HepG2 (cell line): Measurements from ENCODE around the gene TMEM125. TPM values are rescaled to one million over a fixed set of nuclear protein-coding genes. Genes with fewer than 3 reads are reported as not detected.

Experiments
- ATAC-seq: fragments of 200-7000 bp; cut with Tn5 transposase; 3 replicates; pipeline ENCODE4 v1.9.1; 2020; ENCODE audit warnings: mild to moderate bottlenecking, moderate library complexity
- BruUV-seq: library from RNA; stranded (reverse); fragments of 400-500 nt; replicated peaks from 2 replicates; lab custom pipeline; 2021; lab: Mats Ljungman, UMichigan
- CTCF ChIA-PET: fragments of 300-600 bp; formaldehyde crosslinking; extraction: SDS; loops from one replicate; lab custom pipeline; 2021; ENCODE audit warnings: low total read pairs, inconsistent platforms, low intra/inter-chr PET ratio; lab: Yijun Ruan, JAX
- POLR2A ChIA-PET: fragments of 350-600 bp; sonication (Branson Sonifier 250); formaldehyde crosslinking; loops from one replicate; lab custom pipeline; 2020; ENCODE audit warnings: antibody characterized with exemption, inconsistent platforms; lab: Yijun Ruan, JAX
- DNase-seq: peaks from one replicate; pipeline ENCODE4 v3.0.0-alpha.2; 2015; ENCODE audit warnings: low spot score
- FAIRE-seq: peaks from 3 replicates; lab custom pipeline; 2011; peaks lifted over from hg19 to GRCh38; lab: Jason Lieb, UNC
- H2AFZ ChIP-seq: one replicate; pipeline ENCODE4 v1.6.1; 2011; ENCODE audit warnings: low read length, inconsistent platforms
- H3K27ac ChIP-seq: fragments of 300-600 bp; 3 replicates; pipeline ENCODE4 v1.8.0; 2011; ENCODE audit warnings: mixed run types, mild to moderate bottlenecking, mixed read lengths, low read length, inconsistent platforms; ENCODE audit not compliant: insufficient read depth; ENCODE audit errors: extremely low read length
- H3K27me3 ChIP-seq, 2 experiments: fragments of 200-600 bp in 1 of 2; 2 replicates in 1 of 2; 3 replicates in 1 of 2; pipeline versions ENCODE4 v1.6.0 to v1.8.0; 2011; ENCODE audit warnings: low read length in 2 of 2, mild to moderate bottlenecking in 2 of 2, moderate library complexity in 2 of 2, inconsistent platforms in 1 of 2; ENCODE audit not compliant: insufficient read depth in 2 of 2, control insufficient read depth in 1 of 2
- H3K36me3 ChIP-seq, 2 experiments: fragments of 200-600 bp in 1 of 2; replicated peaks in 1 of 2; 2 replicates in 1 of 2; 3 replicates in 1 of 2; pipeline versions ENCODE4 v1.5.1 to v1.8.0; 2011; ENCODE audit warnings: low read length in 2 of 2, inconsistent platforms in 1 of 2; ENCODE audit not compliant: insufficient read depth in 2 of 2, control insufficient read depth in 1 of 2
- H3K4me1 ChIP-seq: 2 replicates; pipeline ENCODE4 v1.5.1; 2012; ENCODE audit warnings: low read length, inconsistent platforms; ENCODE audit not compliant: insufficient read depth
- H3K4me2 ChIP-seq: 2 replicates; pipeline ENCODE4 v1.6.0; 2011; ENCODE audit warnings: low read depth, low read length, inconsistent platforms
- H3K4me3 ChIP-seq, 3 experiments: fragments of 200-600 bp in 1 of 3; sonication (generic), shearing (Covaris generic) in 1 of 3; replicated peaks in 1 of 3; 2 replicates each; pipeline ENCODE4 v1.5.1; 2011 to 2016; ENCODE audit warnings: low read length in 3 of 3, inconsistent platforms in 2 of 3, low read depth in 2 of 3, mild to moderate bottlenecking in 2 of 3, control low read depth in 1 of 3, mixed read lengths in 1 of 3; ENCODE audit not compliant: insufficient read depth in 1 of 3
- H3K79me2 ChIP-seq: one replicate; pipeline ENCODE4 v1.6.1; 2011; ENCODE audit warnings: low read length, inconsistent platforms; ENCODE audit not compliant: insufficient read depth
- H3K9ac ChIP-seq: 2 replicates; pipeline ENCODE4 v1.6.0; 2011; ENCODE audit warnings: mild to moderate bottlenecking, low read depth, low read length, inconsistent platforms; ENCODE audit not compliant: insufficient read depth
- H3K9me3 ChIP-seq: 2 replicates; pipeline ENCODE4 v1.5.1; 2012; ENCODE audit warnings: mild to moderate bottlenecking, low read length
- H4K20me1 ChIP-seq: 2 replicates; pipeline ENCODE4 v1.6.0; 2011; ENCODE audit warnings: inconsistent platforms, mild to moderate bottlenecking, low read length, moderate library complexity; ENCODE audit not compliant: insufficient read depth
- KLF12 ChIP-seq: sonication (generic); formaldehyde crosslinking; IDR thresholded peaks from 2 replicates; pipeline ENCODE4 v1.4.0; 2020; ENCODE audit warnings: missing genetic modification reagents, borderline replicate concordance
- TEAD2 ChIP-seq: sonication (generic); formaldehyde crosslinking; IDR thresholded peaks from 2 replicates; pipeline ENCODE4 v1.9.0; 2021; ENCODE audit warnings: missing genetic modification reagents
- ZNF761 ChIP-seq: sonication (generic); formaldehyde crosslinking; conservative IDR thresholded peaks from 2 replicates; pipeline ENCODE4 v1.4.0; 2020; ENCODE audit warnings: mild to moderate bottlenecking, missing genetic modification reagents
- WGBS: methylation state at CpG from one replicate; pipeline ENCODE4 v1.1.6; 2017; ENCODE audit warnings: low lambda C conversion rate; 5-methylcytosine and 5-hydroxymethylcytosine counted together
- in situ Hi-C: cut with HindIII; loops from 2 replicates; pipeline ENCODE4 v1.10.0; 2017; ENCODE audit warnings: low pct_unique_long_range_greater_than_20kb; ENCODE audit not compliant: extremely low pct_ligation_motif_present
- intact Hi-C: fragments of 100-400 bp; cut with micrococcal nuclease; formaldehyde crosslinking; loops from one replicate; pipeline ENCODE4 v1.10.0; 2022; ENCODE audit not compliant: unreplicated experiment
- polyA plus RNA-seq, 8 experiments: library from polyadenylated mRNA; depleted of rRNA in 3 of 8; stranded (reverse) in 7 of 8; unstranded in 1 of 8; fragments of >200 nt; fragmentation: Illumina TruSeq in 4 of 8; extraction: Trizol in 4 of 8; gene quantifications; 2 replicates each; pipeline versions ENCODE4 v1.2.1 to v1.2.3, GENCODE V29; 2011 to 2016; ENCODE audit warnings: low read depth in 4 of 8, missing spikeins in 1 of 8, mixed read lengths in 1 of 8; ENCODE audit not compliant: insufficient read depth in 1 of 8
- total RNA-seq, 5 experiments: library from RNA; depleted of rRNA; stranded (reverse); fragments of >200 nt; fragmentation: Illumina TruSeq; extraction: Trizol; gene quantifications; 2 replicates each; pipeline ENCODE4 v1.2.3, GENCODE V29; 2016; ENCODE audit warnings: low read depth in 1 of 5
- TF ChIP-seq, protein P1 (sequence below): sonication (generic); formaldehyde crosslinking; IDR thresholded peaks from 2 replicates; pipeline ENCODE4 v1.8.1; 2022; ENCODE audit warnings: low read depth, mild to moderate bottlenecking, missing genetic modification reagents
- TF ChIP-seq, protein P2 (sequence below): sonication (generic); formaldehyde crosslinking; IDR thresholded peaks from 2 replicates; pipeline ENCODE4 v1.4.0; 2020; ENCODE audit warnings: missing genetic modification reagents

The TMEM125 gene
- total and polyA plus RNA-seq, 2 of the 13 experiments (the other 11 are each of a cell fraction or from before 2014, with no cell fraction given) = 0.03 TPM; not detected in 1

DNA sequence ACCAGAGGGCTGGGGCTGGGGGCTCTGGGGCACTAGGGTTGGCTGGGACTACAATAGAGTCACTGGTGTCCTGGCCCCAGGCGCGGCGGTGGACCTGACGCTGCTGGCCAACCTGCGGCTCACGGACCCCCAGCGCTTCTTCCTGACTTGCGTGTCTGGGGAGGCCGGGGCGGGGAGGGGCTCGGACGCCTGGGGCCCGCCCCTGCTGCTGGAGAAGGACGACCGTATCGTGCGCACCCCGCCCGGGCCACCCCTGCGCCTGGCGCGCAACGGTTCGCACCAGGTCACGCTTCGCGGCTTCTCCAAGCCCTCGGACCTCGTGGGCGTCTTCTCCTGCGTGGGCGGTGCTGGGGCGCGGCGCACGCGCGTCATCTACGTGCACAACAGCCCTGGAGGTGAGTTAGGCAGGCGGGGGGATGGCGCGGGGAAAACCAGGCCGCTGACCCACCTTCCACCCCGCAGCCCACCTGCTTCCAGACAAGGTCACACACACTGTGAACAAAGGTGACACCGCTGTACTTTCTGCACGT, 35.1 kb downstream of the TMEM125 start:
- Histone ChIP-seq H3K4me1 (peaks cover 25% of the 10 kb centered on the region), H3K4me3 (no peak overlapping the region), H3K9me3 (no peaks in the 10 kb centered on the region), H3K79me2 (no peaks in the 10 kb centered on the region), H3K27me3 (peaks cover 0 to 42% of the 10 kb centered on the region in 2 experiments; a peak in 3 of 5 replicates), H3K4me2 (no peak overlapping the region), H3K36me3 (no peaks in the 10 kb centered on the region), H4K20me1 (no peaks in the 10 kb centered on the region), H3K27ac (no peak overlapping the region), H2AFZ (no peak overlapping the region), H3K9ac (no peak overlapping the region)
- no peak for FAIRE-seq
- DNase-seq = no peak
- no TSS peak for BruUV-seq
- POLR2A ChIA-PET = no interaction called here
- no peak for ATAC-seq
- CTCF ChIA-PET = no interaction called here
- in situ Hi-C loops = no loop called here
- intact Hi-C loops = no loop called here
- TF ChIP-seq, protein P1, sequence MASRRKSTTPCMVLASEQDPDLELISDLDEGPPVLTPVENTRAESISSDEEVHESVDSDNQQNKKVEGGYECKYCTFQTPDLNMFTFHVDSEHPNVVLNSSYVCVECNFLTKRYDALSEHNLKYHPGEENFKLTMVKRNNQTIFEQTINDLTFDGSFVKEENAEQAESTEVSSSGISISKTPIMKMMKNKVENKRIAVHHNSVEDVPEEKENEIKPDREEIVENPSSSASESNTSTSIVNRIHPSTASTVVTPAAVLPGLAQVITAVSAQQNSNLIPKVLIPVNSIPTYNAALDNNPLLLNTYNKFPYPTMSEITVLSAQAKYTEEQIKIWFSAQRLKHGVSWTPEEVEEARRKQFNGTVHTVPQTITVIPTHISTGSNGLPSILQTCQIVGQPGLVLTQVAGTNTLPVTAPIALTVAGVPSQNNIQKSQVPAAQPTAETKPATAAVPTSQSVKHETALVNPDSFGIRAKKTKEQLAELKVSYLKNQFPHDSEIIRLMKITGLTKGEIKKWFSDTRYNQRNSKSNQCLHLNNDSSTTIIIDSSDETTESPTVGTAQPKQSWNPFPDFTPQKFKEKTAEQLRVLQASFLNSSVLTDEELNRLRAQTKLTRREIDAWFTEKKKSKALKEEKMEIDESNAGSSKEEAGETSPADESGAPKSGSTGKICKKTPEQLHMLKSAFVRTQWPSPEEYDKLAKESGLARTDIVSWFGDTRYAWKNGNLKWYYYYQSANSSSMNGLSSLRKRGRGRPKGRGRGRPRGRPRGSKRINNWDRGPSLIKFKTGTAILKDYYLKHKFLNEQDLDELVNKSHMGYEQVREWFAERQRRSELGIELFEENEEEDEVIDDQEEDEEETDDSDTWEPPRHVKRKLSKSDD (CRISPR knock-in tag) = 0 out of 2 replicates have a peak, but pooled peaks have one; percentile 26
- TF ChIP-seq, protein P2, sequence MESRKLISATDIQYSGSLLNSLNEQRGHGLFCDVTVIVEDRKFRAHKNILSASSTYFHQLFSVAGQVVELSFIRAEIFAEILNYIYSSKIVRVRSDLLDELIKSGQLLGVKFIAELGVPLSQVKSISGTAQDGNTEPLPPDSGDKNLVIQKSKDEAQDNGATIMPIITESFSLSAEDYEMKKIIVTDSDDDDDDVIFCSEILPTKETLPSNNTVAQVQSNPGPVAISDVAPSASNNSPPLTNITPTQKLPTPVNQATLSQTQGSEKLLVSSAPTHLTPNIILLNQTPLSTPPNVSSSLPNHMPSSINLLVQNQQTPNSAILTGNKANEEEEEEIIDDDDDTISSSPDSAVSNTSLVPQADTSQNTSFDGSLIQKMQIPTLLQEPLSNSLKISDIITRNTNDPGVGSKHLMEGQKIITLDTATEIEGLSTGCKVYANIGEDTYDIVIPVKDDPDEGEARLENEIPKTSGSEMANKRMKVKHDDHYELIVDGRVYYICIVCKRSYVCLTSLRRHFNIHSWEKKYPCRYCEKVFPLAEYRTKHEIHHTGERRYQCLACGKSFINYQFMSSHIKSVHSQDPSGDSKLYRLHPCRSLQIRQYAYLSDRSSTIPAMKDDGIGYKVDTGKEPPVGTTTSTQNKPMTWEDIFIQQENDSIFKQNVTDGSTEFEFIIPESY (CRISPR knock-in tag) = peak; percentile 51; the same call in 1 of the 2 replicates
- TF ChIP-seq KLF12 = no peak
- no peak for TF ChIP-seq TEAD2
- no peak for TF ChIP-seq ZNF761
- 84% methylated on average over 29 of the region's 46 CpGs for WGBS
